ENCODE measurements around the gene MTMR3.

The MTMR3 gene

DNA sequence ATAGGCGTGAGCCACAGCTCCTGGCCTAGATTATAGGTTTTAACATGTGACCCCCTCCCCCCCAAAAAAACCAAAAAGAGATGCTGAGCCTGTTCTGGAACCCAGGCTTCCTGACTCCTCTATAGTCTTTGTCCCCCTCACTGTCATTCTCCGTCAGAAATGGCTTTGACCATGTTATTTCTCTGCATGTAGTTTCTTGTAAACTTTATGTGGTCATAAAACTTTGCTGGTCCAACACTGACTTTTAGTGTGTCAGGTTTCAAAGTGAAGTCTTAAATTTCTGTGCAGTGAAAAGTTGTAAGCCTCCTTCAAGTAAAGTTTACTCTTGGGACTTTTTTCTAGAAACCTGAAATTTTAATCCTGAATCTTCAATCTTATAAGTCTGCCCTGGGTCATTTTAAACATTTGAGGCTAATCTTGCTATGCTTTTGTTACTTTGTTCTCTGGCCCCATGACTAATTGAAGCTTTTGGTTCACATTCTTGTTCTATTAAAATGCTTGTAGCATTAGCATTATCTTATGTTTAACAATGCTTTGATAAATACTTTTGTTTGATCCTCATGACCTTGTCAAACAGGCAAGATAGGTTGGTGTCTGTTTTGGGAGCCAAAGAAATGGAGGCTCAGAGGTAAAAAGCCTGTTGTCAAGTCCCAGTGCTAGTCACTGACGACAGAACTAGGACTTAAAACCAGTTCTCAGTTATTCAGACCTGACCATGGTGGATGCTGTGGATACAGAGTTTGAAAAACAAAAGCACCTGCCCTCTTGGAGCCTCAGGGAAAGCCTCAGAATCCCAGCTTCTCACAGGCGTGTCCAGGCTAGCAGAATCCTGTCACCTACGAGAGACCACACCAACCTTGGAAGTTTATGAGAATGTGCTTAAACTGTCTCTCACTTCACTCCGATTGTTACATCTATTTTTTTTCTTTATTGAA lies 109.6 kb downstream of the MTMR3 start:
- no peak overlapping the region for H3K4me3 ChIP-seq (ENCODE audit: low read length)
- peak; percentile 25 for DNase-seq (ENCODE audit: low read depth)
- TF ChIP-seq CTCF (conservative IDR thresholded peaks at IDR 0.05; ENCODE audit: low read depth, low read length) = no peak

GRCh38 chr22:29994027-29994715 lies 111.2 kb downstream of the MTMR3 start:
- DNase-seq (ENCODE audit: low read depth) = peak; percentile 74
- H3K4me3 ChIP-seq (ENCODE audit: low read length) = no peak overlapping the region
- peak; percentile 43 for TF ChIP-seq CTCF (conservative IDR thresholded peaks at IDR 0.05; ENCODE audit: low read depth, low read length)

GRCh38 chr22:29994943-29995342 lies 112.0 kb downstream of the MTMR3 start:
- DNase-seq (ENCODE audit: low read depth) = peak; percentile 78
- no peak overlapping the region for H3K4me3 ChIP-seq (ENCODE audit: low read length)
- no peak for TF ChIP-seq CTCF (conservative IDR thresholded peaks at IDR 0.05; ENCODE audit: low read depth, low read length)

DNA sequence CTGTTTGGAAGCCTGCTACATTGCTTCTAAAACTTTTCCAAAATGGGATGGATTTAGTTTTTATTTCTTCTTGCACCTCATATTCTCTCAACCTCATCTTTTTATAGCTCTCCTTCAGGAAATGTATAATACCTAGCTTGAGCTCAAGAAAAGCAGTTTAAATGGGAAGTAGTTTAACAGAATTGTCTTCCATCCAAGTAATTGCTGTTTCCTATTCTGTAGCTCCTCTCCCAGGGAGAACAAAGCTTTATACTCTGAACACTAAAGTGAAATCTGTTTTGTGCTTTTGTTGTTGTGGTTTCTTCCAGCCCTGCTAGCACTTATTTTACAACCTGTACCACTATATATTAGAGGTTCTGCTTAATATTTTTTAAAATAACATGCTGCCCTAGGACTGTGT lies 114.1 kb downstream of the MTMR3 start:
- no peak for TF ChIP-seq CTCF (conservative IDR thresholded peaks at IDR 0.05; ENCODE audit: low read depth, low read length)
- H3K4me3 ChIP-seq (ENCODE audit: low read length) = no peak overlapping the region
- no peak for DNase-seq (ENCODE audit: low read depth)

- H3K4me3 ChIP-seq (ENCODE audit: low read length) = no peak overlapping the region
- TF ChIP-seq CTCF (conservative IDR thresholded peaks at IDR 0.05; ENCODE audit: low read depth, low read length) = no peak
- no peak for DNase-seq (ENCODE audit: low read depth)
These were observed 114.5 kb downstream of the MTMR3 start for GRCh38 chr22:29997516-29997915.

GRCh38 chr22:29998627-29999384 lies 115.8 kb downstream of the MTMR3 start:
- no peak overlapping the region for H3K4me3 ChIP-seq (ENCODE audit: low read length)
- no peak for DNase-seq (ENCODE audit: low read depth)
- peak; percentile 47 for TF ChIP-seq CTCF (conservative IDR thresholded peaks at IDR 0.05; ENCODE audit: low read depth, low read length)

Data from retinal pigment epithelial cell (primary cell).